ENCODE results near the gene IFT80.
"Not testable (repeated sequence)": the region's sequence is repeated elsewhere in the genome, so short reads cannot be mapped to it uniquely, and the experiment has no call there.

The IFT80 gene

GRCh38 chr3:160355826-160356225 lies 43.2 kb downstream of the IFT80 start:
- no peak for FAIRE-seq

GRCh38 chr3:160346511-160346910 lies 52.5 kb downstream of the IFT80 start:
- no peak for FAIRE-seq

- FAIRE-seq, result peak; percentile 21
These were observed 55.9 kb downstream of the IFT80 start for GRCh38 chr3:160343132-160343531.

- FAIRE-seq, result no peak
These were observed 58.7 kb downstream of the IFT80 start for GRCh38 chr3:160340351-160340750.

- no peak for FAIRE-seq
These were observed 67.7 kb downstream of the IFT80 start for GRCh38 chr3:160331127-160331937.

- no peak for FAIRE-seq
These were observed 68.3 kb downstream of the IFT80 start for GRCh38 chr3:160330690-160331089.

- no peak for FAIRE-seq
These were observed 68.9 kb downstream of the IFT80 start for GRCh38 chr3:160330109-160330508.

GRCh38 chr3:160326286-160326685 lies 72.7 kb downstream of the IFT80 start:
- not testable (repeated sequence) for FAIRE-seq

GRCh38 chr3:160321821-160322220 lies 77.2 kb downstream of the IFT80 start:
- not testable (repeated sequence) for FAIRE-seq

GRCh38 chr3:160319322-160319721 lies 79.7 kb downstream of the IFT80 start:
- FAIRE-seq, result no peak

GRCh38 chr3:160314995-160315394 lies 84.0 kb downstream of the IFT80 start:
- FAIRE-seq, result no peak

- no peak for FAIRE-seq
These were observed 86.9 kb downstream of the IFT80 start for GRCh38 chr3:160312014-160312624.

- FAIRE-seq, result no peak
These were observed 96.2 kb downstream of the IFT80 start for GRCh38 chr3:160302806-160303205.

GRCh38 chr3:160296591-160296990 lies 102.4 kb downstream of the IFT80 start:
- no peak for FAIRE-seq

GRCh38 chr3:160291909-160292299 lies 107.1 kb downstream of the IFT80 start:
- FAIRE-seq, result no peak

GRCh38 chr3:160291290-160291908 lies 107.6 kb downstream of the IFT80 start:
- no peak for FAIRE-seq

GRCh38 chr3:160287666-160288065 lies 111.4 kb downstream of the IFT80 start:
- no peak for FAIRE-seq

- FAIRE-seq, result no peak
These were observed 112.8 kb downstream of the IFT80 start for GRCh38 chr3:160286231-160286630.

- FAIRE-seq, result no peak
These were observed 118.2 kb downstream of the IFT80 start for GRCh38 chr3:160280836-160281235.

- no peak for FAIRE-seq
These were observed 119.4 kb downstream of the IFT80 start for GRCh38 chr3:160279657-160280056.

- FAIRE-seq, result no peak
These were observed 120.8 kb downstream of the IFT80 start for GRCh38 chr3:160278210-160278609.

- FAIRE-seq, result no peak
These were observed 133.9 kb downstream of the IFT80 start for GRCh38 chr3:160265088-160265487.

- no peak for FAIRE-seq
These were observed 138.3 kb downstream of the IFT80 start for GRCh38 chr3:160260587-160261270.
